HG03060 (cell line): Measurements from ENCODE around the gene CLIP2.
"Not testable (repeated sequence)": the region's sequence is repeated elsewhere in the genome, so short reads cannot be mapped to it uniquely, and the experiment has no call there.

Experiments
- ATAC-seq: cut with Tn5 transposase; IDR thresholded peaks from one replicate; pipeline ENCODE4 v1.9.1; 2021; ENCODE audit warnings: low read depth, moderate number of reproducible peaks; ENCODE audit not compliant: unreplicated experiment

CLIP2 gene

GRCh38 chr7:74364061-74364460 lies 74.9 kb downstream of the CLIP2 start:
- no peak for ATAC-seq

- ATAC-seq: no peak
Observed at GRCh38 chr7:74365322-74366022, 76.3 kb downstream of the CLIP2 start.

- ATAC-seq: no peak
Observed at GRCh38 chr7:74371381-74372341, 82.5 kb downstream of the CLIP2 start.

- ATAC-seq: no peak
Observed at GRCh38 chr7:74372511-74373111, 83.4 kb downstream of the CLIP2 start.

GRCh38 chr7:74373536-74373935 lies 84.3 kb downstream of the CLIP2 start:
- no peak for ATAC-seq

GRCh38 chr7:74375726-74376220 lies 86.6 kb downstream of the CLIP2 start:
- ATAC-seq: no peak

GRCh38 chr7:74376256-74377036 lies 87.2 kb downstream of the CLIP2 start:
- ATAC-seq: no peak

GRCh38 chr7:74379938-74380337 lies 90.7 kb downstream of the CLIP2 start:
- no peak for ATAC-seq

- ATAC-seq: no peak
Observed at GRCh38 chr7:74380720-74381119, 91.5 kb downstream of the CLIP2 start.

GRCh38 chr7:74384086-74384485 lies 94.9 kb downstream of the CLIP2 start:
- ATAC-seq: not testable (repeated sequence)

GRCh38 chr7:74384854-74385253 lies 95.6 kb downstream of the CLIP2 start:
- ATAC-seq: not testable (repeated sequence)

- ATAC-seq: no peak
Observed at GRCh38 chr7:74387606-74388005, 98.4 kb downstream of the CLIP2 start.

GRCh38 chr7:74388880-74389415 lies 99.7 kb downstream of the CLIP2 start:
- ATAC-seq: no peak

GRCh38 chr7:74393722-74394121 lies 104.5 kb downstream of the CLIP2 start:
- ATAC-seq: not testable (repeated sequence)

GRCh38 chr7:74394601-74395000 lies 105.4 kb downstream of the CLIP2 start:
- ATAC-seq: not testable (repeated sequence)

GRCh38 chr7:74395745-74396311 lies 106.6 kb downstream of the CLIP2 start:
- ATAC-seq: no peak

GRCh38 chr7:74396993-74397392 lies 107.8 kb downstream of the CLIP2 start:
- ATAC-seq: no peak

GRCh38 chr7:74398426-74398825 lies 109.2 kb downstream of the CLIP2 start:
- no peak for ATAC-seq

GRCh38 chr7:74399006-74399405 lies 109.8 kb downstream of the CLIP2 start:
- ATAC-seq: no peak
